GM21423 (cell line): ENCODE measurements around the gene TNRC6B.

Source experiments
- ATAC-seq: cut with Tn5 transposase; IDR thresholded peaks from one replicate; pipeline ENCODE4 v1.9.1; 2021; ENCODE audit warnings: mild to moderate bottlenecking, moderate library complexity; ENCODE audit not compliant: unreplicated experiment

TNRC6B gene

DNA sequence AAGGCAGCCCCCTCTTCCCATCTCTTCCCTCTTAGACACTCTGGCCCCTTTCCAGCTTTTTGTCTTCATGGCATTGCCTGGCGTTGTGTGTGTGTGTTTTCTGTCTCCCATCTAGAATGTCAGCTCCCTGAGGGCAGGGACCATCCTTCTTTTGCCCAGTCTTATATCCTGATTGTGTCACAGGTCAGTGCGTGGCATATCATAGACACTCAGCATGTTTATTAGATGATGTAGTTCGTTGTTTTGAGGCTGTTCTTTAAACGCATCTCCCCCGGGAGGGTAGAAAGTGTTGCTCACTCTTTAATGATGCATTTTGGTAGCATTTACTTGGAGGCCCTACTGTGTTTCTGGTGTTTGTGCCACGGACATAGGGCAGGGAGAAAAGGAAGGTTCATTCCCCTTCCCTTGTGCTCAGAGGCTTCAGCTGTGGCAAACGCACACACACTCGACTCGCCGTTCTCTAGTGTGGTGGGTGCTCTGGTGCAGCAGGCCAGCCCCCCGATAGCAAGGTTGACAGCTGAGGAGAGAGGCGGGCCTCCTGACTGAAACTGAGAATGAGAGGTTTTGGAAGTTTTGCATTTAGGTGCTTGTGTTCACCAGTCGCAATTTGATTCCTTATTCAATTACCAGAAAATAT lies 60.2 kb downstream of the TNRC6B start:
- ATAC-seq: no peak

DNA sequence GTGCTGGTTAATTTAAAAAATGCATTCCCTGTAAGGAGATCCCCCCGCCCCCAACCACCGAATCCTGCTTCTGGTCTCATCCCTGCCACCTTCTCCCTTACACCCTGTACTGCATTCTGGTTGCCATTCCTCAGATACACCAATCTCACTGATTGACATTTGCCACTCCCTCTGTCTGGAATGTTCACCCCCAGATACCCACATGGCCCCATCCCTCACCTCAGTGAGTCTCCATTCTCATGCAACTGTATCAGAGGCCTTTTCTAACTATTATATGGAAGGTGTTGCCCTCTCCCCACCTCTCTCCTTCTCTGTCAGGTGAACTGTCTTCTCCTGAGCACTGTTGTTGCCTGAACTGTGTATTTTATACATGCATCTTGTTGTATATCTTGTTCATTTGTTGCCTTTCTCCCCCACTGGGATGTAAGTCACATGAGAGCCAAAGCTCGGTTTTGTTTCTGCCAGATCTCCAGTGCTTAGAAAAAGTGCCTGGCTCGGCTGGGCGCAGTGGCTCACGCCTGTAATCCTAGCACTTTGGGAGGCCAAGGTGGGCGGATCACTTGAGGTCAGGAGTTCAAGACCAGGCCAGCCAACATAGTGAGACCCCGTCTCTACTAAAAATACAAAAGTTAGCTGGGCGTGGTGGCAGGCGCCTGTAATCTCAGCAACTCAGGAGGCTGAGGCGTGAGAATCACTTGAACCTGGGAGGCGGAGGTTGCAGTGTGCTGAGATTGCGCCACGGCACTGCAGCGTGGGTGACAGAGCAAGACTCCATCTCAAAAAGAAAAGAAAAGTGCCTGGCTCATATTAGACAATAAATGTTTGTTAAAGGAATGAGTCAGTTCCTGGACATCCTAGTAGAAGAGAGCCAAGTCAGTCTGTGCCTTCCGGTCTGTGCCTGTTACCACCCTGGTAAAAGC lies 61.0 kb downstream of the TNRC6B start:
- no peak for ATAC-seq

DNA sequence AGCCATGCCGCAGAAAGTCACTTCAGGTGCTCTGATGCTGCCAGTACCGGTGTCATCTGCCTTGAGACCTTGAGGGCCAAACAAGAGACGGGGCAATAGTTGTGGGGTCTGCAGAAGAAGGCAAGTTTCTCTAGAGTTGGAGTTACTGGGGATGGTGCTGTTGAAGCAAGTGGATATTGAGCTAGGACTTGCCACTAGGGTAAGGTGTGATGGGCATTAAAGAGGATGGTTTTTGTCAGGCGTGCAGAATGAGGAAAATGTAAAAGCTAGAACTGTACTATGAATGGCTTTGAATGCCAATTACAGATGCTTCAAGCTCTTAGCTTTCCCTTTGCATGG lies 61.6 kb downstream of the TNRC6B start:
- no peak for ATAC-seq

DNA sequence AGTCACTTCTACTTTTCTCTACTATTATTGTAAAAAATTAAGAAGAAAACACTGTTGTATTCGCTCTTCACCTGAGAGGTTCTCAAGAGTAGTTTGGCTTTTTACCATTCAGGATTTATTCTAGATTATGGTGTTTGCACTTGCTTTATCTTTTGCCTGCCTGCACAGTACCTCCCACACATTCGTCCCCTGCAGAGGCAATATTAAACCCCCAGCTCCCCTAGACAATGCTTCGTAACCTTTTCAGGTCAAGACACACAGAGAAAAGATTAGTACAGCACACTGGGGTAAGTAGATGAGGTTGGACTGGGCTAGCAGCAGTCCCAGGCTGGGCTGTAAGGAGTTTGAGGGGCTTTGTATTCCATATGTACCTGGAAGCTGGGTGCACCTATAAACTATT lies 62.4 kb downstream of the TNRC6B start:
- no peak for ATAC-seq

DNA sequence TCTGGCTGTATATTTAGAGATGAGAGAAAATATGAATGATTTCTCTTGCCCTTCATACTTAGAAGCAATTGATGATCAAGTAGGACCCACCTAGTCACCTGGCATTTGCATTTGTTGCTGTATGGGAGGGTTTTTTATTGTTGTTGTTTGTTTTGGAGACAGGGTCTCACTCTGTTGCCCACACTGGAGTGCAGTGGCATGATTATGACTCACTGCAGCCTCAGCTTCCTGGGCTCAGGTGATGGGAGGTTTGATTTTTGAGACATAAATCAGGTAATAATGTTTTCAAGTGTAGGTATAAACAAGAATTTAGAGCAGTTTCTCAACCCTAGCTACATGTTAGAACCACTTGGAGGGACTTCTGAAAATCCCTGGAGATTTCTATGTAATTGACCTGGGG lies 63.0 kb downstream of the TNRC6B start:
- ATAC-seq: no peak

DNA sequence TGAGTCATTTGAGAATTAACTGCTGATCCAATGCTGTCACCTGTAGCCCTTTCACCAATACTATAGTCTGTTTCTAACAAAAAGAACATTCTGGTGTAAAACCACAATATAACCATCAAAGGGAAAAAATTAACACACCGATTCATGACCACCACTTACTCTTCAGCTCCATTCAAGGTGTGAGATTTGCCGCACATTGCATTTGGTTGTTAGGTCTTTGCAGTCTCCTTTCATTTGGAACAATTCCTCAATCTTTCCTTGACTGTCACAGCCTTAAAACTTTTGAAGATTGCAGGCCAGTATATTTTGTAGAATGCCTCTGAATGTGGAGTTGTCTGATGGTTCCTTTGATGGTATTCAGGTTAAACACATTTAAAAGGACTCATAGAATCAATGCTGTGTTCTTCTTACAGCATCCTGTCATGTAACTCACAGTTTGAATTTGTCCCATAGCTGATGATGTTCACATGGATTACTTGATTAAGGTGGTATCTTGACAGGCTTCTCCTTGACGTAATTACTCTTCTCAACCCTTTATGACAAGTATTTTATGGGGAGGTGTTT lies 63.6 kb downstream of the TNRC6B start:
- no peak for ATAC-seq

DNA sequence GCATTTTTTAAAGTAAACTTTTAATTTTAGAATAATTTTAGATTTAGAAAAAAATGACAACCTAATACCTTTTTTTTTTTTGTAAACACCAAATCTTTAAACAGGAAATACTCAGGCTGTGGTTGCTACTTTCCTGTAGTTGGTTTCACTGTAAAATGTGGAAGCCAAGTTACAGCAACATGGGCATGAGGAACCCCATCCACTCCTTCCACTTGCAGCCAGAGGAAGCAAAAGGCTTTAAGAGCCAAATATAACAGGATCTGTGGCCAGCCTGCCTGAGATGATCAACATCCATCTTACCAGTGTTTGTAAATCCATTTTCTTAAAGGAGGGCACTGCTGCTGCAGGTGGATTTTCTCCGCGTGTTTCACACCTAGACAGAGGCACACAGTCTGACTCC lies 66.2 kb downstream of the TNRC6B start:
- no peak for ATAC-seq

DNA sequence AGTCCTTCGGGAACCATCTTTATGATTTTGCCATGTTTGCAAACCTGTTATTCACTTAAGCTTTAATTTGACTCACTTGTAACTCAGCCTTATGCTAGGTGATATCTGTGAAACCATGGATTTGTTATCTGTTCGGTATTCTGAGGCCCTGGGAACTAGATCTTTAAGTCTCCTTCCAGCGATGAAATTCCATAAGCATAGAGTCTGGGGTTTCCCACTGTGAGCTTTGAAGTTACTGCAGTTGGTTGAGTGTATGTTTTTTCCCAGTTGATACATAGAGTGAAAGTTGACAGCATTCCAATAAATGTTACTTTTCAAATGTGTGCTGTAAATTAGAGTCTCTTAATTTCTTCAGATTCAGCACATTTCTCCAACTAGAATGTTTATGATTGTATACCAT lies 66.9 kb downstream of the TNRC6B start:
- no peak for ATAC-seq

DNA sequence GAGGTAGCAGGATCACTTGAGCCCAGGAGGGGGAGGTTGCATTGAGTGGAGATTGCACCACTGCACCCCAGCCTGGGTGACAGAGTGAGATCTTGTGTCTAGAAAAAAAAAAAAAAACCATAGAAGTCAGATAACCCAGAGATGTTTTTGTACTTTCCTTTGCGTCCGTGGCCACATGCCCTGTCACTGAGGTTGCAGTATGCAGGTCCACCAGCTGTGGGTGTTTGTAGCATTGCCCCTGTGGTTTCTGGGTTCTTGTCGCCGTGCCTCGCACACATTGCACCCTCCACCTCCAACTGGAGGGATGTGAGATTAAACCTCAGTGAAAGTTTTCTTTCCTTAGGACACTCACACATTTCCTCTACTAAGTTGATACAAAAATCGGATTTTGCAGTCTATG lies 70.3 kb downstream of the TNRC6B start:
- no peak for ATAC-seq

DNA sequence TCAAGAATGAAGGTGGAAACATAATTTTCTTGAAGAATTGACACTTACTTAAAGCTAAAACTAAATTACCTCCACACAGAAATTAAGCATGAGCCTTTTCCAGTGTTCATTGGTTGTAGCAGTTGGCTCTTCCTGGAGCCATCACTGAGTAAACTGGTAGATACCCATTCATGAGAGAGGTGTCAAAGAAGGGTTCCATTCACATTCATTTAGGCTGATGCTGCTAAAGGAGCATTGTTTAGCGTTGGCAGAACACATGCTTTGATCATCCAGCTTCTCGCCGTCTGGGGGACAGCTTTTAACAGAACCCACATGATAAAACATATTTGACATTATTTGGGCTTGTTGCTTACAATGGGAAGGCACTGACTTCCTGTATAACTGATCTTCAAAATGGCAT lies 71.6 kb downstream of the TNRC6B start:
- ATAC-seq: no peak

DNA sequence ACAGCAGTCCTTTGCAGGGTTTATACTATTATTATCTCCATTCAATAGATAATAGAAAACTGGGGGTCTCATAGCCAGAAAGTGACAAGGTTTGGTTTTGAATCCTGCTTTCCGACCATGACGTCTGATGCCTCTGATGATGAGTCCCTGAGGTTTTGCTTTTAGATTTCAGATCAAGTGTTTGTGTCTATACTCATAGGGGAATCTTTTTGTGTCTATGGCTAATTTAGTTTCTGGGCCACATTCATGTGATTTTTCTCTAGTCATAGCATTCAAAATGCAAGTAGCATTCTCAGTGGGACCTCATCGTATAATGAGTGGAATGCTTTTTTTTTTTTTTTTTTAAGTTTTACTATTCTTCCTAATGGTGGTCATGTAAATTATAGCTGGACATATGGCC lies 72.9 kb downstream of the TNRC6B start:
- ATAC-seq: no peak

DNA sequence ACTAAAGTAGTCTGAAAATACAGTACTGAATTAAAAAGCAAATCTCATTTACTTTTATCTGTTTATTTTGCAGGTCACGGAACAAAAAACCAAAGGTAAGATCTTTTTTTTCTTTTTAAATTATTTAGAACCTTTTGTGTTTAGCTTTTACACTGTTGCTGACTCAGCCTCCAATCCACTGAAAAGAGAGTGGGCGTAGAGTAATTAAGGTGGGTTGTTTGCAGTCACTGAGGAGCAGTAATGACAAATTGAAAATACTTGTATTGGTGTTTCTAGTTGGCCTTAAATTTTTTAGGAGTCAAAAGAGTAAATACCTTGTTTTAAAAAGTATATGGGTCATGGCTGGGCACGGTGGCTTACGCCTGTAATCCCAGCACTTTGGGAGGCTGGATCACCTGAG lies 73.4 kb downstream of the TNRC6B start:
- no peak for ATAC-seq

DNA sequence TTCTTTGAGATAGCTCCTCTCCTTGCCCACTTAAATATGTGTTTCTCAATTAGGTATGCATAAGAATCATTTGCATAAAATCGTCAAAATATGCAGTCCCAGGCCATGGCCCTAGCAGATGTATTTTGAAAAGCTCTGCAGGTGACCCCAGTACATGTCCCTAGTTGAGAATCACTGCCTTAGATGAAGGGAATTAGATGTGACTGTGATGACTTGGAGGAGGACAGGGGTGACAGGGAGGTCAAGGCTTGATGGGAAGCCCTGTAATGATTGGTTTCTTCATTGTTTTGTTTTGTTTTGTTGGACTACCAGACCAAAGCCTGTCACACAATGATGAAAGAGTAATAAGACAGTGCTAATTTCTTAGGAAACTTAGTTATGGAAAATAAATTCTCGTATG lies 74.4 kb downstream of the TNRC6B start:
- ATAC-seq: no peak

DNA sequence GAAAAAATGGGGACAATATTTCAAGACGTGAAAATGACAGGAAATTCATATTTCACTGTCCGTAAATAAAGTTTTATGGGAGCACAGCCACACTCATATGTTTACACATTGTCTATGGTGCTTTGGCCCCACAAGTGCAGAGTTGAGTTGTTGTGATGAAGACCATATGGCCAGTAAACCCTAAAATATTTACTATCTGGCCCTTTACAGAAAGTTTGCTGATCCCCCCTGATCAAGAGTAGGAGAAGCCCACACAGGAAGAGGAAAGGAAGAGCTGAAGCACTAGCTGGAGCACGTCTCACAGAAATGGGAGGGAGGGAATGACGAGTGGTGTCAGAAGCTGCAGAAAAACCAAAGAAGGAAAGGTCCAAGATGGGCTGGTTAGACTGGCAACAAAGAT lies 78.8 kb downstream of the TNRC6B start:
- ATAC-seq: no peak

DNA sequence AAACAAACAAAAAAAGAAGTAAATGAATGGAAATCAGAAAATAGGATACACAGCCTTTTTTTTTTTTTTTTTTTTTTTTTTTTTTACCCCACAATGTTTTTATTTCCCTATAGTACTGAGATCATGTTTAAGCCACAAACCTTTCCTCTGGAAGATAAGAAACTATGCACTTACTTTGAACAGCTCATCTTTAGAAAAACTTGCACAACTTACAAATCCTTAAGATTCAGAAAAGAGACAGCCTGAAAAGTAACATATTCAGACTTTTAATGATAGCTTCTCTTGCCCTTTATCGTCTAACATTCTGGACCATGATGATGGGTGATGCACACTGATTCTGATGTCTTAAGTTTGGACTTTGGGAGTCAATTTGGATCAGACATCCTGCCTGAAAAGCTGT lies 80.3 kb downstream of the TNRC6B start:
- no peak for ATAC-seq

DNA sequence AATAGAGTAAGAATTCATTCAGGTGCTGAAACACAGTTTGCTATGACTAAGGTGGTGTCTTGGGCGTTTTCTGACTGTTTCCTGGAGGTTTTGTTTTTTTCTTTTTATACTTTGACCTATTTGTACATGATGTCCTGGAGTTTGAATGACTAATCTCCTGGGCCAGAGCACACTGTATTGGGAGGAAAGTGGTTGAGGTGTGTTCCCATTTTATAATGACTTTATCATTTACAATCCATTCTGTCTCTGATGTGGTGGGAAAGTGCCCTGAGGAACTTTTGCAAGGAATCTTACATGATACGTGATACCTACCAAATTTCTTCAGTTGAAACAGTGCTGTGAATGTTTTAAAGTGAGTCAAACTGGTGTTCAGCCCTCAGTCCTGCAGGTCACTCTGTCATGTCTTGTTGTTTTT lies 80.8 kb downstream of the TNRC6B start:
- no peak for ATAC-seq

DNA sequence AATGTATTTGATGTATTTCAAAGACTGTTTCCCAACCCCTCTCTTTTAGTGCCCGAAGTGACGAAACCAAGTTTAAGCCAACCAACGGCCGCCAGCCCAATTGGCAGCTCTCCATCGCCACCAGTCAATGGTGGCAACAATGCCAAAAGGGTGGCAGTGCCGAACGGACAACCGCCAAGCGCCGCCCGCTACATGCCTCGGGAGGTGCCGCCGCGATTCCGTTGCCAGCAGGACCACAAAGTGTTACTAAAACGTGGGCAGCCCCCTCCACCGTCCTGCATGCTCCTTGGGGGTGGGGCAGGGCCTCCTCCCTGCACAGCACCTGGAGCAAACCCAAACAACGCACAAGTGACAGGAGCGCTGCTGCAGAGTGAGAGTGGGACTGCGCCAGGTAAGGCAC lies 84.1 kb downstream of the TNRC6B start:
- no peak for ATAC-seq

DNA sequence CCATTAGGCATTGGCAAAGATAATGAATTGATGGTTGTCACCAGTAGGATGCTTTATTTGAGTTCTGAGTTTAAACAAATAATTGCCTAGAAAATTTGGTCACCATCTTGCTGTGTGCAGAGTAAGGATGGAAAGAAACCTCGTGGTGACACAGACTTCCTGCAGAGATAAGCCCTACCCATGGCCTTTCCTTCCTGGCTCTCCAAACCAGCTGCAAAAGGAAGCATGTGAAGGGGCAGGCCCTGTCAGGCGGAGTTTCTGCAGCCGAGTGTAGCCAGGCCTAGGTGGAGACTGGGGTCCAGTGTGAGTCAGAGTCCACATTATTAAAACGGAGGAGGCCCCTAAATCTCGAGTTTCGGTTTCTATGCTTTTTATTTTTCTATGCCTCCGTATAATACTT lies 85.5 kb downstream of the TNRC6B start:
- ATAC-seq: no peak

DNA sequence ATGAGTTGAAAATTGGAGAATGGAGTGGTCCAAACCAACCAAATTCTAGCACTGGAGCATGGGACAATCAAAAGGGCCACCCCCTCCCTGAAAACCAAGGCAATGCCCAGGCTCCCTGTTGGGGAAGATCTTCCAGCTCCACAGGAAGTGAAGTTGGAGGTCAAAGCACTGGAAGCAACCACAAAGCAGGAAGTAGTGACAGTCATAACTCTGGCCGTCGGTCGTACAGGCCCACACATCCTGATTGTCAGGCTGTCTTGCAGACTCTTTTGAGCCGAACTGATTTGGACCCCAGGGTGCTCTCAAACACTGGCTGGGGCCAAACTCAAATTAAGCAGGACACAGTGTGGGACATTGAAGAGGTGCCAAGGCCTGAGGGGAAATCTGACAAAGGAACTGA lies 88.1 kb downstream of the TNRC6B start:
- ATAC-seq: no peak

DNA sequence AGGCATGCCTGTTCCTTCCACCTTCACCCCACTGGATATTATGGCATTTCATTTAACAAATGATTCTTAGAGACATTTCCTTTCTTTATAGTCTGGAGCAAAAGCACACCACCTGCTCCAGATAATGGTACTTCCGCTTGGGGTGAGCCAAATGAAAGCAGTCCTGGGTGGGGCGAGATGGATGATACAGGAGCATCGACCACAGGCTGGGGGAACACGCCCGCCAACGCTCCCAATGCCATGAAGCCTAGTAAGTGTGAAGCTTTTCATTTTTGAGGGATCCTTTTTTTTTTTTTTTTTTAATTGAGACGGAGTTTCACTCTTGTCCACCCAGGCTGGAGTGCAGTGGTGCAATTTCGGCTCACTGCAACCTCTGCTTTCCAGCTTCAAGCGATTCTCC lies 92.3 kb downstream of the TNRC6B start:
- ATAC-seq: no peak

DNA sequence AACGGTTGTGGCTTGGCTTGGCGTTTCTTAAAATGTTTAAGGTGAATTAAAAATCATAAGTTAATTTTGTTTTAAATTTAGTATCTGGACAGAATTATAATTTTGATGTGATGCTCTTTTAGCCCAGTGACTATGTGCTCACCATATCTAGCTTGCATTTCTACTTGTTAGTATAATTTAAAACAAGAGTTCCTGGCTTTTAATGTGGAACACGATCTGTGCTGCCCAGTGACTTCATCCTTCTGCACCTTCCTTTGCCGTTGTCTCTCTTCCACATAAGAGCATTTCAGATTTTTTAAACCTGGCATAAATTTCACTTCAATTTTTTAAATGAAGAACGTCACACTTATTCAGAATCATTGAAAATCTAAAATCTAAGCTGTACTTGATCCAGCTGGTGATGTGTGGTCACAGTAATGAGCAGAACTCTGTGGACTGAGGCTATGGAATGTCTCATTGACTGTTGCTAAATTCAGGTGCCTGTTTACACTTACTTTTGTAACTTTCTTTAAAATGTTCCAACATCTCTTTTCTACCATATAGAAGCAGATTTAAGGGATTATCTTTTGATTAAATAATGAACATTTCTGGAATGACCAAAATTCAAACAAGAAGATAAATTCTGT lies 93.1 kb downstream of the TNRC6B start:
- no peak for ATAC-seq

DNA sequence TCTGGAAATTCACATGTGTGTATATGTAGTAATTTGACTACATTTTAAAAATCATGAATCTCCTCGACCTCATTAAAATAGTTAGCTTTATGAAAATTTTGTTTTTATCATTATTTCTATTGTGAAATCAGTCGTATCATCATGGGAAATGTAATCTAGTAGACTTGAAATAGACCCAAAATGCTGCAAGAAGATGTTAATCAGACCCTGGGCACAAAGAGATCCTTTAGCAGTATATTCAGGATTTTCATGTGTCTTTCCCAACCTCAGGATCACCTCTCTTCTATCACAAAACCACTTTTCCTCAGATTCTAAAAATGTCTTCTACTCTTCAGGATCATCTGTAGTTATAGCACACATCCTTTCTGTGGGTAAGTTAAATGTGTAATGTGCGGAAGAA lies 93.7 kb downstream of the TNRC6B start:
- ATAC-seq: no peak
